OCI-LY7 (cell line): Measurements from ENCODE around the gene GPR61.

Experiments
- CTCF ChIP-seq: fragments of 200-600 bp; sonication (generic); conservative IDR thresholded peaks from 2 replicates; pipeline ENCODE4 v1.5.1; 2014; ENCODE audit warnings: mild to moderate bottlenecking, antibody characterized with exemption, low read length, moderate library complexity, mixed read lengths
- EZH2phosphoT487 ChIP-seq: fragments of 200-600 bp; sonication (generic); IDR thresholded peaks from 2 replicates; pipeline ENCODE4 v1.6.1; 2018; ENCODE audit warnings: low read depth, borderline replicate concordance, mild to moderate bottlenecking, mixed run types, antibody characterized with exemption, low read length, moderate library complexity, mixed read lengths

DNA sequence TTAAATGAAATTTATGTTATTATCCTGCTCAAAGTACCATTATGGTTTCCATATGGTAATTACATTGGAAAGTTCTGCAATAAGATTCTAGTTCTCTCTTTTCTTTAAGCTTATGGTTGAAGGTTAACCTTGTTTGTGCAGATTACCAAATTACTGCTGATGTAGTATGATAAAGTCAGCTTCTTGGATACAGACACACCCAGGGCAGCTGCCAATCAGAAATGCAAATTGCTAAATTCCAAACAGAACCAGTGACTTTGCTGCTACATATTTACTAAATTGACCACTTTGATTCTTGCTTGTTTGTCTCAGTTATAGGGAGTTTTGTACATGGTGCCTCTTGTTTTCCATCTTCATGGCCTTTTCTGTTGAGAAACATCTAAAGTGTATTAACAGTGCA, 53.2 kb downstream of the GPR61 start:
- no peak for TF ChIP-seq CTCF
- TF ChIP-seq EZH2phosphoT487 = no peak
